A549 (cell line): ENCODE results near the gene FAM124B. TPM values are rescaled to one million over a fixed set of nuclear protein-coding genes. Genes with fewer than 3 reads are reported as not detected.

Source experiments
- ATAC-seq, 2 experiments: fragments of 200-7000 bp in 1 of 2; fragments of >200 bp in 1 of 2; cut with Nextera tagmentation in 1 of 2; cut with Tn5 transposase in 1 of 2; 3 replicates each; pipeline versions ENCODE4 v1.8.0 to v1.9.1; 2018 to 2020; ENCODE audit warnings: mild to moderate bottlenecking in 1 of 2, moderate library complexity in 1 of 2
- CTCF ChIA-PET: fragments of 300-600 bp; sonication (Branson Sonifier 250); formaldehyde crosslinking; extraction: SDS; loops from one replicate; lab custom pipeline; 2021; ENCODE audit warnings: antibody characterized with exemption, inconsistent platforms; lab: Yijun Ruan, JAX
- POLR2A ChIA-PET: fragments of 350-600 bp; formaldehyde crosslinking; extraction: SDS; loops from one replicate; lab custom pipeline; 2021; ENCODE audit warnings: antibody characterized with exemption, inconsistent platforms; lab: Yijun Ruan, JAX
- DNase-seq, 2 experiments: peaks; one replicate each; pipeline versions ENCODE4 v3.0.0 to v3.0.0-alpha.2; 2011 to 2016; ENCODE audit warnings: low read depth in 1 of 2, low spot score in 1 of 2
- FAIRE-seq: peaks from 2 replicates; lab custom pipeline; 2011; peaks lifted over from hg19 to GRCh38; lab: Jason Lieb, UNC
- H3K27ac ChIP-seq, 2 experiments: fragments of >200 bp; sonication (Bioruptor Twin); formaldehyde crosslinking; 3 replicates each; pipeline ENCODE4 v1.5.1; 2016 to 2017
- H3K4me1 ChIP-seq: fragments of >200 bp; sonication (Bioruptor Twin); formaldehyde crosslinking; 3 replicates; pipeline ENCODE4 v1.6.1; 2016
- H3K4me2 ChIP-seq: fragments of >200 bp; sonication (Bioruptor Twin); formaldehyde crosslinking; 3 replicates; pipeline ENCODE4 v1.6.1; 2016
- H3K4me3 ChIP-seq: fragments of >200 bp; sonication (Bioruptor Twin); formaldehyde crosslinking; 3 replicates; pipeline ENCODE4 v1.5.1; 2016
- H3K9me3 ChIP-seq: fragments of >200 bp; sonication (Bioruptor Twin); formaldehyde crosslinking; 3 replicates; pipeline ENCODE4 v1.6.1; 2016
- BHLHE40 ChIP-seq: IDR thresholded peaks from 2 replicates; pipeline ENCODE4 v1.6.1; 2012; ENCODE audit warnings: low read depth, low read length, inconsistent platforms
- CBX2 ChIP-seq: fragments of 200-600 bp; sonication (generic); IDR thresholded peaks from 2 replicates; pipeline ENCODE4 v1.6.1; 2016; ENCODE audit warnings: low read depth, mild to moderate bottlenecking, borderline replicate concordance
- CEBPB ChIP-seq, 2 experiments: fragments of >200 bp in 1 of 2; sonication (Bioruptor Twin) in 1 of 2; formaldehyde crosslinking in 1 of 2; IDR thresholded peaks; 2 replicates each; pipeline ENCODE4 v1.6.1; 2012 to 2016
- CHD2 ChIP-seq: fragments of 150-350 bp; IDR thresholded peaks from 2 replicates; pipeline ENCODE4 v1.6.1; 2014; ENCODE audit warnings: low read length; ENCODE audit not compliant: partially characterized antibody
- ELK1 ChIP-seq: fragments of 150-350 bp; IDR thresholded peaks from 2 replicates; pipeline ENCODE4 v1.6.1; 2014; ENCODE audit warnings: low read depth, mild to moderate bottlenecking, low read length
- EP300 ChIP-seq, 2 experiments: fragments of >200 bp; sonication (Bioruptor Twin); formaldehyde crosslinking; IDR thresholded peaks; 2 replicates in 1 of 2; 3 replicates in 1 of 2; pipeline ENCODE4 v1.6.1; 2016 to 2017
- FOSB ChIP-seq: fragments of 250-450 bp; sonication (Bioruptor Pico); IDR thresholded peaks from 2 replicates; pipeline ENCODE4 v1.5.0; 2020; ENCODE audit warnings: mild to moderate bottlenecking, moderate library complexity
- HDAC2 ChIP-seq: fragments of 200-600 bp; sonication (generic); IDR thresholded peaks from 2 replicates; pipeline ENCODE4 v1.6.1; 2016
- HES2 ChIP-seq: fragments of >200 bp; sonication (Bioruptor Twin); formaldehyde crosslinking; IDR thresholded peaks from 2 replicates; pipeline ENCODE4 v1.6.1; 2016
- HEYL ChIP-seq: fragments of 250-450 bp; sonication (Bioruptor Pico); IDR thresholded peaks from 2 replicates; pipeline ENCODE4 v1.8.0; 2021; ENCODE audit warnings: mild to moderate bottlenecking, moderate library complexity
- HOXA7 ChIP-seq: fragments of 250-450 bp; sonication (Bioruptor Pico); IDR thresholded peaks from 2 replicates; pipeline ENCODE4 v1.5.0; 2020; ENCODE audit warnings: mild to moderate bottlenecking, moderate library complexity
- NFE2L2 ChIP-seq: fragments of 150-350 bp; conservative IDR thresholded peaks from 2 replicates; pipeline ENCODE4 v1.6.1; 2014; ENCODE audit warnings: low read length
- NPAS2 ChIP-seq: fragments of 250-450 bp; sonication (Bioruptor Pico); IDR thresholded peaks from 2 replicates; pipeline ENCODE4 v1.8.0; 2022; ENCODE audit warnings: mild to moderate bottlenecking, moderate library complexity, borderline replicate concordance
- RCOR1 ChIP-seq: fragments of 150-350 bp; IDR thresholded peaks from 2 replicates; pipeline ENCODE4 v1.6.1; 2014; ENCODE audit warnings: antibody characterized with exemption, low read length, low read depth
- RNF2 ChIP-seq: fragments of 200-600 bp; sonication (generic); IDR thresholded peaks from 2 replicates; pipeline ENCODE4 v1.6.1; 2016; ENCODE audit warnings: low read depth, mild to moderate bottlenecking, antibody characterized with exemption, moderate library complexity, borderline replicate concordance
- TP53 ChIP-seq: fragments of 250-450 bp; sonication (Bioruptor Pico); IDR thresholded peaks from 2 replicates; pipeline ENCODE4 v1.5.0; 2021; ENCODE audit warnings: mild to moderate bottlenecking, moderate library complexity
- ZNF302 ChIP-seq: fragments of 250-450 bp; sonication (Bioruptor Pico); IDR thresholded peaks from 2 replicates; pipeline ENCODE4 v1.9.0; 2021; ENCODE audit warnings: inconsistent platforms, mild to moderate bottlenecking, moderate library complexity
- WGBS: methylation state at CpG from one replicate; pipeline ENCODE4 v1.1.6; 2017; ENCODE audit errors: missing lambda C conversion rate; 5-methylcytosine and 5-hydroxymethylcytosine counted together
- polyA plus RNA-seq, 4 experiments: library from polyadenylated mRNA; depleted of rRNA in 3 of 4; stranded (reverse); fragments of >200 nt; fragmentation: RNase III in 1 of 4; extraction: RNeasy Plus Mini Kit Qiagen cat#74134 plus additional on column Dnase treatment in 1 of 4; gene quantifications; 2 replicates in 3 of 4; 3 replicates in 1 of 4; pipeline ENCODE4 v1.2.3, GENCODE V29; 2011 to 2017
- TF ChIP-seq, protein P1 (sequence below): IDR thresholded peaks from 2 replicates; pipeline ENCODE4 v1.6.1; 2012; ENCODE audit warnings: low read depth, borderline replicate concordance
- TF ChIP-seq, protein P2 (sequence below): fragments of 200-600 bp; sonication (generic); IDR thresholded peaks from 2 replicates; pipeline ENCODE4 v1.6.1; 2016; ENCODE audit warnings: antibody characterized with exemption, mild to moderate bottlenecking, moderate library complexity

The FAM124B gene
- polyA plus RNA-seq, 2 of the 4 experiments (the other 2 are of a cell fraction), result not detected

GRCh38 chr2:224405412-224405811 lies 3.5 kb upstream of the FAM124B start:
- H3K27ac ChIP-seq, result no peak overlapping the region
- no peak overlapping the region for H3K4me3 ChIP-seq
- DNase-seq (no peak), FAIRE-seq (no peak), ATAC-seq (no peak)
- H3K4me2 ChIP-seq, result no peak overlapping the region
- no peaks in the 10 kb centered on the region for H3K4me1 ChIP-seq
- WGBS, result 23% methylated on average over 3 of the region's 3 CpGs
- ChIA-PET POLR2A (no interaction called here), CTCF (no interaction called here)
- peaks cover 12% of the 10 kb centered on the region; the same call in 1 of the 3 replicates for H3K9me3 ChIP-seq
- TF ChIP-seq HDAC2 (no peak), EP300 (IDR thresholded peaks at IDR 0.05) (no peak), RCOR1 (no peak), RNF2 (no peak), ZNF302 (CRISPR knock-in tag) (no peak), CBX2 (no peak), HEYL (CRISPR knock-in tag) (no peak), BHLHE40 (no peak)
- TF ChIP-seq, protein P1, sequence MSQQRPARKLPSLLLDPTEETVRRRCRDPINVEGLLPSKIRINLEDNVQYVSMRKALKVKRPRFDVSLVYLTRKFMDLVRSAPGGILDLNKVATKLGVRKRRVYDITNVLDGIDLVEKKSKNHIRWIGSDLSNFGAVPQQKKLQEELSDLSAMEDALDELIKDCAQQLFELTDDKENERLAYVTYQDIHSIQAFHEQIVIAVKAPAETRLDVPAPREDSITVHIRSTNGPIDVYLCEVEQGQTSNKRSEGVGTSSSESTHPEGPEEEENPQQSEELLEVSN, result no peak
- TF ChIP-seq, protein P2, sequence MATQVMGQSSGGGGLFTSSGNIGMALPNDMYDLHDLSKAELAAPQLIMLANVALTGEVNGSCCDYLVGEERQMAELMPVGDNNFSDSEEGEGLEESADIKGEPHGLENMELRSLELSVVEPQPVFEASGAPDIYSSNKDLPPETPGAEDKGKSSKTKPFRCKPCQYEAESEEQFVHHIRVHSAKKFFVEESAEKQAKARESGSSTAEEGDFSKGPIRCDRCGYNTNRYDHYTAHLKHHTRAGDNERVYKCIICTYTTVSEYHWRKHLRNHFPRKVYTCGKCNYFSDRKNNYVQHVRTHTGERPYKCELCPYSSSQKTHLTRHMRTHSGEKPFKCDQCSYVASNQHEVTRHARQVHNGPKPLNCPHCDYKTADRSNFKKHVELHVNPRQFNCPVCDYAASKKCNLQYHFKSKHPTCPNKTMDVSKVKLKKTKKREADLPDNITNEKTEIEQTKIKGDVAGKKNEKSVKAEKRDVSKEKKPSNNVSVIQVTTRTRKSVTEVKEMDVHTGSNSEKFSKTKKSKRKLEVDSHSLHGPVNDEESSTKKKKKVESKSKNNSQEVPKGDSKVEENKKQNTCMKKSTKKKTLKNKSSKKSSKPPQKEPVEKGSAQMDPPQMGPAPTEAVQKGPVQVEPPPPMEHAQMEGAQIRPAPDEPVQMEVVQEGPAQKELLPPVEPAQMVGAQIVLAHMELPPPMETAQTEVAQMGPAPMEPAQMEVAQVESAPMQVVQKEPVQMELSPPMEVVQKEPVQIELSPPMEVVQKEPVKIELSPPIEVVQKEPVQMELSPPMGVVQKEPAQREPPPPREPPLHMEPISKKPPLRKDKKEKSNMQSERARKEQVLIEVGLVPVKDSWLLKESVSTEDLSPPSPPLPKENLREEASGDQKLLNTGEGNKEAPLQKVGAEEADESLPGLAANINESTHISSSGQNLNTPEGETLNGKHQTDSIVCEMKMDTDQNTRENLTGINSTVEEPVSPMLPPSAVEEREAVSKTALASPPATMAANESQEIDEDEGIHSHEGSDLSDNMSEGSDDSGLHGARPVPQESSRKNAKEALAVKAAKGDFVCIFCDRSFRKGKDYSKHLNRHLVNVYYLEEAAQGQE, result no peak

- DNase-seq, result no peak
- CTCF ChIA-PET, result interaction anchor here (1.3 to 1.9 kb wide), 3 partner anchors 8 to 45 kb away, joined by 4 read pairs; no protein-coding TSS in a partner anchor
- 64% methylated on average over 5 of the region's 5 CpGs for WGBS
- TF ChIP-seq CEBPB (IDR thresholded peaks at IDR 0.05) (no peak), TP53 (CRISPR knock-in tag) (no peak), ZNF302 (CRISPR knock-in tag) (no peak), CHD2 (no peak), ELK1 (no peak), NFE2L2 (no peak), HES2 (no peak), HOXA7 (CRISPR knock-in tag) (no peak), FOSB (CRISPR knock-in tag) (no peak), CBX2 (no peak), NPAS2 (CRISPR knock-in tag) (no peak)
- TF ChIP-seq, all 56 proteins: peak for 0
- POLR2A ChIA-PET, result no interaction called here
- Histone ChIP-seq H3K4me3 (no peak overlapping the region), H3K4me2 (no peak overlapping the region), H3K27ac (no peak overlapping the region), H3K4me1 (no peaks in the 10 kb centered on the region), H3K9me3 (peaks cover 12% of the 10 kb centered on the region; the same call in 1 of the 3 replicates)
- ATAC-seq (no peak), FAIRE-seq (no peak)
Measured at GRCh38 chr2:224404796-224405195, 2.9 kb upstream of the FAM124B start.
